Memory B cell (primary cell): ENCODE data around the gene PSMD6.
A peak's percentile ranks its signal among the peaks of the same experiment; 100 is the strongest.

ENCODE experiments used
- ATAC-seq: fragments of 150-1000 bp; cut with Tn5 transposase; 2 replicates; pipeline ENCODE4 v1.10.0; 2021; ENCODE audit warnings: low read depth, mild to moderate bottlenecking, moderate library complexity
- DNase-seq, 2 donors: peaks; one replicate each; pipeline ENCODE4 v3.0.0; 2022; ENCODE audit warnings: low spot score in 2 of 2
- H3K27ac Mint-ChIP-seq: one replicate; pipeline ENCODE4 v1.8.0; 2022; ENCODE audit warnings: mild to moderate bottlenecking, moderate library complexity, mixed read lengths
- H3K27me3 Mint-ChIP-seq: one replicate; pipeline ENCODE4 v1.8.0; 2022; ENCODE audit warnings: mixed read lengths
- H3K36me3 Mint-ChIP-seq: one replicate; pipeline ENCODE4 v1.8.0; 2022; ENCODE audit warnings: mild to moderate bottlenecking, mixed read lengths
- H3K4me1 Mint-ChIP-seq: one replicate; pipeline ENCODE4 v1.8.0; 2022; ENCODE audit warnings: mixed read lengths
- H3K4me3 Mint-ChIP-seq: one replicate; pipeline ENCODE4 v1.8.0; 2022; ENCODE audit warnings: mild to moderate bottlenecking, moderate library complexity, mixed read lengths
- H3K9me3 Mint-ChIP-seq: one replicate; pipeline ENCODE4 v1.8.0; 2022; ENCODE audit warnings: mixed read lengths

Gene PSMD6

DNA sequence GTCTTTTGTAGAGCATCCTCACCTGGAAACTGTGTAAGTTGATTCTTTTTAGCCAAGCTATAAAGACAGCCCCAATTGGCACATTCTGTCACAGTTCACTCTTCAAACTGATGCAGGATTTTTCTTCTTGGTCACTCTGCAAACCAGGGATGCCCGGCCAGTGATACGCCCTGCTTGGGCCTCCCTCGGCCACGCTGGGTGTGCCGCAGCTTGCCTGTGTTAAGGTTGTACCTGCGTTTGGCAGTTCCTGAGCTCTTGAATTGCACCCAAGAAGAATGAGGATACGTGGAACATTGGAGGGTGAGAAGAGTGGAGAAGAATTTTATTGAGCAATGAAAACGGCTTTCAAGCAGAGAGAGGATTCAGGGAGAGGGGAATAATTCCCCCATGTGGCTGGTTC, 49.9 kb downstream of the PSMD6 start:
- DNase-seq (no peak), ATAC-seq (no peak)
- peaks cover 9% of the 10 kb centered on the region for H3K36me3 Mint-ChIP-seq
- H3K27ac Mint-ChIP-seq, result peak overlapping the region; percentile 21
- no peaks in the 10 kb centered on the region for H3K27me3 Mint-ChIP-seq
- H3K9me3 Mint-ChIP-seq, result no peaks in the 10 kb centered on the region
- H3K4me1 Mint-ChIP-seq, result peaks cover 40% of the 10 kb centered on the region
- H3K4me3 Mint-ChIP-seq, result no peak overlapping the region

DNA sequence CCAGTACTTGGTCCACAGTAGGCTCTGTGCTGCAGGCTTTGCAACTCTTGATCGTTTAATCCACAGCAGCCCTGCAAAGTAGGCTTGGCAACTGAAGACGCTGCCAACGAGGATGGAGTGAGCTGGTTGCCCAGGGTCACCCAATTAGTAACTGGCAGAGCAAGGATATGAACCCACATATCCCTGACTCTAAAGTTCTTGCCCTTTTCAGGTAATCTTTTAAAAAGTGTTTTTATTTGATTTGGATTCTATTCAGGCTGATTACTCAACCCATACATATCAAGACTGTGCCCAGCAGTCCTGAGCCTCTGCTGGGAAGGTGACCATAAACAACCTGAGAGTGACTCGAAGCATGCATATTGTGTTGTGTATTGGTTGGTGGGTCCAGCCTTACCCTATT, 50.3 kb downstream of the PSMD6 start:
- no peak overlapping the region for H3K4me3 Mint-ChIP-seq
- DNase-seq (no peak), ATAC-seq (no peak)
- no peak overlapping the region for H3K27ac Mint-ChIP-seq
- no peaks in the 10 kb centered on the region for H3K9me3 Mint-ChIP-seq
- no peaks in the 10 kb centered on the region for H3K27me3 Mint-ChIP-seq
- H3K4me1 Mint-ChIP-seq, result peaks cover 41% of the 10 kb centered on the region
- peaks cover 9% of the 10 kb centered on the region for H3K36me3 Mint-ChIP-seq

DNA sequence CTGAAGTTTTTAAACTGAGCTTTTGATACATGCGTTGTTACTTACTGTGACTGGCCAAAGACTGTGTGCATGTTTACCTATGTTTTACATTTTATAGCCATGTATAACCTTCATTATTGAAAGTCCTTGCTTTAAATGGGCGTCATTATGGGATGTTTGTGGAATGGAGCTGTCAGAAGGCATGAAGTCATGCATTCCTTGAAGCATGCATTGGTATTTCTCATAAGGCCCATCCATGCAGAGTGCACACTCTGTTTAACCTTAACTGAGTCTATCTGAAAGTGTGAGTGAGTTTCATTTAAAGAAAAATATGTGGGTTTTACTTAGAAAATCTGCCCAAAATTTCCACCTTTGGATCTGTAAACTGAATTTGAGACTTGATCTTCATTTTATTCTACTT, 51.1 kb downstream of the PSMD6 start:
- peaks cover 7% of the 10 kb centered on the region for H3K36me3 Mint-ChIP-seq
- H3K27me3 Mint-ChIP-seq, result no peaks in the 10 kb centered on the region
- no peak for DNase-seq
- no peak overlapping the region for H3K27ac Mint-ChIP-seq
- H3K9me3 Mint-ChIP-seq, result no peaks in the 10 kb centered on the region
- ATAC-seq, result no peak
- no peak overlapping the region for H3K4me3 Mint-ChIP-seq
- H3K4me1 Mint-ChIP-seq, result peaks cover 44% of the 10 kb centered on the region

DNA sequence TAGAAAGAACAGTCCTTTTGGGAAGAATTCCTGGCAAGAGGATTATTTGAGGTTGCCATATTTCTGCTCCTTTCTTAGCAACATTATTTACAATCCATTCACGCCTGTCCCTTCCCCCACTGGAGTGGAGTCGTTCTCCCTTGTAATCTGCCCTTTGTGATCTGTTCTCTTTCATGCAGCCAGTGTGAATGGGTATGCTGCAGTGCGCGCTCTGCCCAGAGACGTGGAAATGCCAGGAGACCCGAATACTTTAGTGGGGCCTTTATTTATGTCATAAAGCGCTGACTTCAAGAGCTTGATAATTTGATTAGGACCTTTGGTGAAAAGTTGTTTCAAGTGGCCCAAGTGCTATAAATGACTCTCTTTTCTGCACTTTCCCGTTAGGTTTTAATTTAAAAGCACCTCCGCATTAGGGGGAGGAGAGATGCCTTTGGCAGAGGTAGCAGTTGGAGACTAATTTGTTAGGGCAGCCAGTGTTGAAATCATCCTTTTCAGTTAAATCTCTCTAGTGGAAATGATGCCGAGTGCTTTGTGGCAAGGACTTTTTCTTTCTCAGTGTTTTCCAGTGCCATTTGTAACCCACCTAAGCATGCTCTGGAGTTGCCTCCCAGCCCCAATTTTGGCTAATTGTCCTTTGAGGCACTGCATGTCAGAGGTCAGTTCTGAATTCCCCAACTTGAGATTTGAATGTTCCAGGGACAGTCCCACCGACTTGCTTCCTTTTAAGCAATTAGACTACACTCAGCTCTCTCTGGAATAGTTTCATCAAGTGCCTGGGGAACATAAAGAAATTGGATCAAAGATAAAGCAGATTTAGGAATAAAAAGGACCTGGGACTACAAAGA, 52.4 kb downstream of the PSMD6 start:
- Mint-ChIP-seq H3K36me3 (peaks cover 7% of the 10 kb centered on the region), H3K4me1 (peaks cover 45% of the 10 kb centered on the region), H3K27me3 (no peaks in the 10 kb centered on the region), H3K27ac (peak overlapping the region; percentile 13), H3K4me3 (no peak overlapping the region), H3K9me3 (no peaks in the 10 kb centered on the region)
- DNase-seq (no peak), ATAC-seq (no peak)

DNA sequence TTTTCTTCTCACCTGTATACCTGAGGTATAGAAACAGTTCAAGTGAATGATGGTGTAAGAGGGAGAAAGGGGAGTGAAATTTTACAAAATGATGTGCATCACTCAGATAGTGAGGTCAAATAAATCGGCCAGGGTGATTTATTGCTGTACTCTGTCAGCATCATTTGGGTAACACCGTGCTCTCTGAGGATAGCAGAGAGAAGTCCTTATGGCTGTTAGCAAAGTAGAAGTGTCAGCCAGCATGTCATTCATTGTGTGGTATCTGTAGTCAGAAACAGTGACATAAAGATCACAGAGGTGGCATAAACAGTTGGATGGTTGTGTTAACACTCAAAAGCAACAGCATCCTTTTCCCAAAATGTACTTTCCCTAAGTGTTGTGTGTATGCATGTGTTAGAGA, 53.4 kb downstream of the PSMD6 start:
- peaks cover 42% of the 10 kb centered on the region for H3K4me1 Mint-ChIP-seq
- no peak for ATAC-seq
- H3K27ac Mint-ChIP-seq, result no peak overlapping the region

DNA sequence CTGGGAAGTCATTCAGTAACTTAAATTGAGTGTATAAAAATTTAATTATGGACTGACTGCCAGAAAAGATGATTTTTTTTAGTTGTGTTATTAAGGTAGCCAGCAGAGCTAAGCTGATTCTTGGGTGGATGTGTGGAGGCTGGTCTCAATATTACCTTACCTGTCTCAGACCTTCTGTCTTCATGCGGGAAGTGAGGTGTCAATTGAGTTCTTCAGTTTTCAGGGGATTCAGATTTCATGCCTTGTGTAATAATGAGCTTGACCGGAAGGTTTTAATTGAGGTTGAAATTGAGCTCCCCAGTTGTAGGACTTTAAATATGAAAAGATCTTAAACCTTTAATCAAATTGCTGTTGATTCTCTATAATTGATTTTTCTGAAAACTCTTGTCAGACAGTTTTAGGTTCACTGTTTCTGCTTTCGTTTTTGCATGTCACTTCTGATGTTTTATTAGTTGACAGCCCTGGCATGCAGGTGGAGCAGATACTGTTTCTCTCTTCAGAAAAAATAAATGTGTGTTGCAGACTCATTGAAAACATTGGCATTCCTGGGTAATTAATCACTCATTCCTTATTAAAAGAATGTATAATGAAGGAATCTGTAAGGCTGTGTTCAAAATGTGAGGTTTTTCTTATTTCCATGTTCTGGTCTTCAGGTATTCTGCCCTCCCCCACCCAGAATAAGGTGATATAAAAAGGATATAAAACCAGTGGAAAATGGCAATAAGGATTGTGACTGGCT, 54.5 kb downstream of the PSMD6 start:
- Mint-ChIP-seq H3K27me3 (no peaks in the 10 kb centered on the region), H3K9me3 (no peaks in the 10 kb centered on the region), H3K27ac (peak overlapping the region; percentile 89), H3K4me3 (peak overlapping the region; percentile 77), H3K36me3 (peaks cover 5% of the 10 kb centered on the region), H3K4me1 (peaks cover 38% of the 10 kb centered on the region)
- DNase-seq (no peak), ATAC-seq (peak; percentile 32)

More for the DNA sequence above, 53.4 kb downstream of the PSMD6 start:
- no peak overlapping the region for H3K4me3 Mint-ChIP-seq
- peaks cover 5% of the 10 kb centered on the region for H3K36me3 Mint-ChIP-seq
- DNase-seq, result no peak
- no peaks in the 10 kb centered on the region for H3K27me3 Mint-ChIP-seq
- no peaks in the 10 kb centered on the region for H3K9me3 Mint-ChIP-seq

DNA sequence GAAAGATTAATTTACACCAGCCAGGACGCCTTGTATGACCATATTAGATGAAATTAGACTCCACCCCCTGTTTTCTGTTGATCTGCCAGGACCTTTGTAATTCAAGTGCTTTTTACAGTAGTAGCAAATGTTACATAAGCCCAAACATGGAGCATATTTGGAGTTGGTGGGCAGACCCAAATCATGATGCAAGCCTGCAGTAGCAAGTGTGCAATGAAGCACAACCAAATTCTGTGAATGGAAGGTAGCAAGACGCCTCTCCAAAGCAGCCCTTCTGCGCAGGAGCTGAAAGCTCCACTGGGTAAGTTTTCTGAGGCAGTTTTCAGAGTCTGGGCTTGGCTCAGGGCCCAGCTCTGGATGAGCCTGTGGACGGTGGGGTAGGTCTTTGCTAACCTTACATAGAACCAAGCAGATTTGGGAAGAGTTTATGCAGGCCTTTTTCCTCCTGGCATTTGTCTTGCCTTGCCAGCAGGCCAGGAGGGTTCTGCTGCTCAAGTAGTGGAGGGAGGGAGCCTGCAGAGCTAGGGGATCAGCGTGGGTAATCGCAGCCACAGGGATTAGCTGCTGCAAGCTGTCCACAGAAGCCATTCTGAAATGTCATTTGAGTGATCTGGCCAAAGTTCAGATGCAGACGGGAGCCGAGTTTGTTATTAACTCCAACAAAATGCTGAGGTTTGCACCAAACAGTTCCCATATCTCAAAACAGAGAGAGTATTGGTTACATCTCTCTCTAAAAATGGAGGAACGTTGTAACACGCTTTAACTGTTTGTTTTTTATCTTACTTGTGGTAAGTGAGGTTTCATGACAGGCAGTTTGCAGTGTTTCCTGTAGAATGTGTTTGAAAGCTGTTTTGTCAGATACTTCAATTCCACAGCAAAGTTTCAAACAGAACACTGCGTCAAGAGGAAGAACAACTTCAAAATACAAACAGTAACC, 55.4 kb downstream of the PSMD6 start:
- no peaks in the 10 kb centered on the region for H3K27me3 Mint-ChIP-seq
- DNase-seq (no peak), ATAC-seq (peak; percentile 61)
- peaks cover 38% of the 10 kb centered on the region for H3K4me1 Mint-ChIP-seq
- H3K9me3 Mint-ChIP-seq, result no peaks in the 10 kb centered on the region
- H3K27ac Mint-ChIP-seq, result peak overlapping the region; percentile 89
- H3K4me3 Mint-ChIP-seq, result peak overlapping the region; percentile 77
- H3K36me3 Mint-ChIP-seq, result no peaks in the 10 kb centered on the region

DNA sequence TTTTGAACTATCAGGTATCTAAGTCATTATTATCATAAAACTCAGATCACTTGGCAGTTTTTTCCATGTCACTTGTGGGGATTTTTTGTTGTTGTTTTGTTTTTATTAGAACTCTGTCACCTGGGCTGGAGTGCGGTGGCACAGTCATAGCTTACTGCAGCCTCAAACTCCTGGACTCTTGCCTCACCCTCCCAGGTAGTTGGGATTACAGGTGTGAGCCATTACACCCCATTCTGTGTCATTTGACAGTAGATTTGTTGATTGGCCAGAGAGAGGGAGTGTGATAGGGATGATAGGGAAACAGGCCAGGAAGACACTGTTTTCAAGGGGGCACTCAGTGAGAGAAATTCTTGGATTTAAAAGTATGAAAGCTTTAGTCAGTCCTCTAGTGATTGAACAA, 56.4 kb downstream of the PSMD6 start:
- ATAC-seq (no peak), DNase-seq (no peak)
- Mint-ChIP-seq H3K27me3 (no peaks in the 10 kb centered on the region), H3K36me3 (no peaks in the 10 kb centered on the region), H3K4me3 (no peak overlapping the region), H3K9me3 (no peaks in the 10 kb centered on the region), H3K27ac (peak overlapping the region; percentile 8), H3K4me1 (peaks cover 36% of the 10 kb centered on the region)

DNA sequence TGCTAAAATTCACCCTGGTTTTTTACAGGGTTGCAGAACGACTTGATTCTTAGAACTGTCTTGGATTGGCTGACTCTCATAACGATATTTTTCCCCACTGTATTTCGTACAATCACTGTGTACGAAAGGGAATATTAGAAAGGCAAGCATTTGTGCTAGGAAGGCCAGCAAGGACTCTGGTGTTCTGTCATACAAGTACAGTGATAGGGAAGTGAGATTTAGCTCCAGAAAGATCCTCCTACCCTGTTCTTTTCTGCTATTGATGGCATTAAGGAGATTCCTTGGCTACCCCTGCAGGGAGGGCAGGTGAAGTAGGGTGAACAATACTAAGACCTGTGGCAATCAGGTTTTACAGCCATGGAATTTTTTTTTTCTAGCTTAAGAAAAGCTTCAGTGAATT, 57.3 kb downstream of the PSMD6 start:
- H3K27me3 Mint-ChIP-seq, result no peaks in the 10 kb centered on the region
- DNase-seq (no peak), ATAC-seq (no peak)
- no peaks in the 10 kb centered on the region for H3K9me3 Mint-ChIP-seq
- H3K27ac Mint-ChIP-seq, result no peak overlapping the region
- no peaks in the 10 kb centered on the region for H3K36me3 Mint-ChIP-seq
- H3K4me3 Mint-ChIP-seq, result no peak overlapping the region
- peaks cover 34% of the 10 kb centered on the region for H3K4me1 Mint-ChIP-seq

DNA sequence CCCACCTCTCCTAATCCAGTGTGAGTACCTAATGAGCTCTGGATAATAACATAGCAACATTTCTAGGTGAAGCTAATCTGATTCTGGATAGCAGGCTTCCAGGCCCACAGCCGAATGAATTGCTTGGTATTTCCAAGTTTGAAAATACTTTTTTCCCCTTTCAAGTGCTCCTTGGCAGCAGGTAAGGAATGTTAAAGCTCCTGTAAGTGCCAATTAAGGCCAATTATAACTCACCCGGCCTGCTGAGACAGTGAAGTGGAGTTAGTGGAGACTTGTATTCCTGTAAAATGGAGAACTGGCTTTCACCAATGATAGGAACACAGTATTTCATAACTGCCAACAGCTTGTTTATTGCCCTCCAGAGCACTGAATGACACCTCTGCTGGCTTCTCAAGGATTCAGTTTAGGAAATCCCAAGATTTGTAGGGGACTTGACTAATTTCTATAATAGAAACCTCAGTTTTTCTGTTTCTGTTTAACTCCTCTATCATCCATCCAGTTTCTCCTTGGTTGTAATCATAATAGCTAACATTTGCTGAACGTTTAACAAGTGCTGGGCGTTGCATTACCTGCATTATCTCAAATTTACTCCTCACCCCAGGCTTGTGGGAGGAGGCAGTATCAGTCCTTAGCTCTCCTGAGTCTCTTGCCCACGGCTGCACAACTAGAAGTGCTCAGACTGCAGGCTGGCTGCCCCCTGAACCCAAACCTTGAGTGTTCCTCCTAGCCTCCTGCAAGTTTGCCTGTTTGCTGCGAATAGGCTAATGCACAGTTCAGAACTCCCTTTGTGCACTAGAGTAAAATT, 58.4 kb downstream of the PSMD6 start:
- peaks cover 35% of the 10 kb centered on the region for H3K4me1 Mint-ChIP-seq
- ATAC-seq (no peak), DNase-seq (no peak)
- H3K4me3 Mint-ChIP-seq, result no peak overlapping the region
- H3K27ac Mint-ChIP-seq, result no peak overlapping the region
- no peaks in the 10 kb centered on the region for H3K27me3 Mint-ChIP-seq
- H3K9me3 Mint-ChIP-seq, result no peaks in the 10 kb centered on the region
- no peaks in the 10 kb centered on the region for H3K36me3 Mint-ChIP-seq

DNA sequence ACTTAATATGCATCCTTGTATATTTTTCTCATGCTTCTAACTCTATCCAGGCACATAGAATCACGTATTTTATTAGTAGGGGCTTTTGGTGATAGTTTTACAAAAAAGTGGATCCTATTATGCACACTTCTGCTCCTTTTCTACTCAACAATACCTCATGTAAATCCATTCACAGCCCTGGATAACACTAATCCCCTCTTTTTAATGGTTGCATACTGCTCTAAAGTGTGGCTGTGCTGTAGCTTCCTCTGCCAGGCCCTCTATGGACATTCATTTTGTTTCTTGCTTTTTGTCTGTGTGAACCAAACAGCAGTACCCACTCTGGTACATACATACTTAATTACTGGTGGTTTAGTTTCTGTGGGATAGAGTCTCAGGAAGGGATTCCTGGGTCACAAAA, 59.8 kb downstream of the PSMD6 start:
- Mint-ChIP-seq H3K27ac (no peak overlapping the region), H3K4me1 (peaks cover 28% of the 10 kb centered on the region), H3K36me3 (no peaks in the 10 kb centered on the region), H3K27me3 (no peaks in the 10 kb centered on the region), H3K4me3 (no peak overlapping the region), H3K9me3 (no peaks in the 10 kb centered on the region)
- no peak for ATAC-seq
- DNase-seq, result no peak

DNA sequence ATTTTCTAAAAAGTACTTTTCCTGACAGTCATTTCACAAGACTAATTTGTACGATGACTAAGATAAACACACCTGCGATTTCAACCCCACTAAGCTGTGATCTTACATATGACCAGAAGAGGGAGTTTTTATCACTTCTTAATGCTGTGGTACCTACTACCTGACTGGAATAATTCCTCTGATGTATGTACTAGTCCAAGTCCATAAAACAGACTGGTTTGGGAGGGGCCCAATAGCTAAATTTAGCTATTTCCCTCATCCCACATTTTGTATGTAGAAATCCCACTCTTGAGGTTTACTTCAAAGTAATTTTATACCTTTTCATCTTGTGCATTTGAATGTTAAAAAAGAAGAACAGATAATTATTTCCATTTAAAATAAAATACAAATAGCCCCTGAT, 61.4 kb downstream of the PSMD6 start:
- Mint-ChIP-seq H3K27me3 (no peaks in the 10 kb centered on the region), H3K4me3 (no peak overlapping the region), H3K9me3 (no peaks in the 10 kb centered on the region), H3K4me1 (peaks cover 18% of the 10 kb centered on the region), H3K27ac (no peak overlapping the region), H3K36me3 (no peaks in the 10 kb centered on the region)
- DNase-seq (no peak), ATAC-seq (peak; percentile 88)
